HepG2 (cell line): ENCODE data around the gene FITM2. TPM values are rescaled to one million over a fixed set of nuclear protein-coding genes. Genes with fewer than 3 reads are reported as not detected.

ENCODE experiments used
- AGO1 ChIP-seq: fragments of 200-400 bp; formaldehyde crosslinking; IDR thresholded peaks from 2 replicates; pipeline ENCODE4 v1.6.1; 2017; ENCODE audit warnings: mild to moderate bottlenecking, low read depth, low read length, moderate library complexity; ENCODE audit not compliant: poor library complexity, severe bottlenecking
- CCDC6 ChIP-seq: sonication (generic); formaldehyde crosslinking; IDR thresholded peaks from 2 replicates; pipeline ENCODE4 v1.8.1; 2022; ENCODE audit warnings: mild to moderate bottlenecking, missing genetic modification reagents, moderate library complexity
- CEBPB ChIP-seq: IDR thresholded peaks from 2 replicates; pipeline ENCODE4 v1.6.1; 2011; ENCODE audit warnings: low read depth, low read length, improper control_type of control experiment, borderline replicate concordance
- GATA4 ChIP-seq: sonication (generic); IDR thresholded peaks from 2 replicates; pipeline ENCODE4 v1.6.1; 2016; ENCODE audit warnings: antibody characterized with exemption, low read depth, borderline replicate concordance
- HMGXB4 ChIP-seq, 2 experiments: sonication (generic) in 1 of 2; formaldehyde crosslinking in 1 of 2; IDR thresholded peaks; 2 replicates each; pipeline versions ENCODE4 v1.4.0 to v1.6.1; 2018 to 2020; ENCODE audit warnings: missing genetic modification reagents in 2 of 2, borderline replicate concordance in 1 of 2, low read depth in 1 of 2, mild to moderate bottlenecking in 1 of 2, missing biosample characterization in 1 of 2
- HNRNPLL ChIP-seq: fragments of 200-400 bp; formaldehyde crosslinking; IDR thresholded peaks from 2 replicates; pipeline ENCODE4 v1.6.1; 2017; ENCODE audit warnings: mild to moderate bottlenecking, low read depth, low read length; ENCODE audit not compliant: poor library complexity, severe bottlenecking
- MLX ChIP-seq: IDR thresholded peaks from 2 replicates; pipeline ENCODE4 v1.6.1; 2016
- MTA1 ChIP-seq: sonication (generic); formaldehyde crosslinking; IDR thresholded peaks from 2 replicates; pipeline ENCODE4 v1.4.0; 2020; ENCODE audit warnings: missing genetic modification reagents, mild to moderate bottlenecking, borderline replicate concordance
- MTF2 ChIP-seq: sonication (generic); formaldehyde crosslinking; IDR thresholded peaks from 2 replicates; pipeline ENCODE4 v1.5.0; 2020; ENCODE audit warnings: missing genetic modification reagents, borderline replicate concordance
- NFIB ChIP-seq: sonication (generic); formaldehyde crosslinking; IDR thresholded peaks from 2 replicates; pipeline ENCODE4 v1.9.0; 2021; ENCODE audit warnings: missing genetic modification reagents, mild to moderate bottlenecking, borderline replicate concordance
- POLR2A ChIP-seq, 2 experiments: IDR thresholded peaks; 2 replicates each; pipeline ENCODE4 v1.6.1; 2011; ENCODE audit warnings: low read depth in 2 of 2, low read length in 2 of 2, mild to moderate bottlenecking in 1 of 2, moderate library complexity in 1 of 2; ENCODE audit not compliant: insufficient read depth in 1 of 2
- PRDM15 ChIP-seq: sonication (generic); formaldehyde crosslinking; IDR thresholded peaks from 2 replicates; pipeline ENCODE4 v1.4.0; 2020; ENCODE audit warnings: missing genetic modification reagents
- RBM39 ChIP-seq: fragments of 200-400 bp; formaldehyde crosslinking; IDR thresholded peaks from one replicate; pipeline ENCODE4 v1.6.1; 2018; ENCODE audit warnings: antibody characterized with exemption, mild to moderate bottlenecking, low read depth, low read length; ENCODE audit not compliant: poor library complexity, severe bottlenecking
- SPEN ChIP-seq: sonication (generic); formaldehyde crosslinking; IDR thresholded peaks from 2 replicates; pipeline ENCODE4 v1.5.1; 2020; ENCODE audit warnings: low read depth, mild to moderate bottlenecking, missing genetic modification reagents
- SRSF9 ChIP-seq: fragments of 200-400 bp; formaldehyde crosslinking; IDR thresholded peaks from 2 replicates; pipeline ENCODE4 v1.6.1; 2018; ENCODE audit warnings: borderline replicate concordance, mild to moderate bottlenecking, low read depth, low read length; ENCODE audit not compliant: insufficient read depth, poor library complexity, severe bottlenecking
- SUZ12 ChIP-seq: fragments of 150-350 bp; IDR thresholded peaks from 2 replicates; pipeline ENCODE4 v1.6.1; 2014; ENCODE audit warnings: low read depth, low read length
- TFDP2 ChIP-seq: sonication (generic); formaldehyde crosslinking; IDR thresholded peaks from 2 replicates; pipeline ENCODE4 v1.4.0; 2020; ENCODE audit warnings: missing genetic modification reagents
- ZBTB20 ChIP-seq: sonication (generic); formaldehyde crosslinking; IDR thresholded peaks from 2 replicates; pipeline ENCODE4 v1.8.1; 2023; ENCODE audit warnings: missing genetic modification reagents, low read depth, mild to moderate bottlenecking, borderline replicate concordance
- ZBTB7B ChIP-seq: sonication (generic); formaldehyde crosslinking; IDR thresholded peaks from 2 replicates; pipeline ENCODE4 v1.4.0; 2020; ENCODE audit warnings: missing genetic modification reagents
- ZFY ChIP-seq: sonication (generic); formaldehyde crosslinking; IDR thresholded peaks from 2 replicates; pipeline ENCODE4 v1.4.0; 2020; ENCODE audit warnings: missing genetic modification reagents
- ZNF292 ChIP-seq: sonication (generic); formaldehyde crosslinking; IDR thresholded peaks from 2 replicates; pipeline ENCODE4 v1.8.1; 2022; ENCODE audit warnings: mild to moderate bottlenecking, low read depth, missing genetic modification reagents, borderline replicate concordance
- ZNF616 ChIP-seq: sonication (generic); formaldehyde crosslinking; IDR thresholded peaks from 2 replicates; pipeline ENCODE4 v1.5.0; 2020; ENCODE audit warnings: low read depth, mild to moderate bottlenecking, missing genetic modification reagents
- ZSCAN30 ChIP-seq: sonication (generic); formaldehyde crosslinking; IDR thresholded peaks from 2 replicates; pipeline ENCODE4 v1.5.0; 2020; ENCODE audit warnings: mild to moderate bottlenecking, missing genetic modification reagents
- polyA plus RNA-seq, 8 experiments: library from polyadenylated mRNA; depleted of rRNA in 3 of 8; stranded (reverse) in 7 of 8; unstranded in 1 of 8; fragments of >200 nt; fragmentation: Illumina TruSeq in 4 of 8; extraction: Trizol in 4 of 8; gene quantifications; 2 replicates each; pipeline versions ENCODE4 v1.2.1 to v1.2.3, GENCODE V29; 2011 to 2016; ENCODE audit warnings: low read depth in 4 of 8, missing spikeins in 1 of 8, mixed read lengths in 1 of 8; ENCODE audit not compliant: insufficient read depth in 1 of 8
- total RNA-seq, 5 experiments: library from RNA; depleted of rRNA; stranded (reverse); fragments of >200 nt; fragmentation: Illumina TruSeq; extraction: Trizol; gene quantifications; 2 replicates each; pipeline ENCODE4 v1.2.3, GENCODE V29; 2016; ENCODE audit warnings: low read depth in 1 of 5

FITM2 gene
- total and polyA plus RNA-seq, 2 of the 13 experiments (the other 11 are each of a cell fraction or from before 2014, with no cell fraction given): 9.6 to 24.5 TPM

GRCh38 chr20:44336086-44336485 is 25.1 kb upstream of the FITM2 start (continued):
- TF ChIP-seq PRDM15: no peak
- TF ChIP-seq SPEN: 0 out of 2 replicates have a peak, but pooled peaks have one; percentile 14
- TF ChIP-seq RBM39: no peak
- TF ChIP-seq MTF2 (CRISPR knock-in tag): no peak
- no peak for TF ChIP-seq ZBTB20 (CRISPR knock-in tag)
- peak; percentile 19; the same call in 1 of the 2 replicates for TF ChIP-seq CEBPB
- no peak for TF ChIP-seq POLR2A (IDR thresholded peaks at IDR 0.05; ENCODE audit: insufficient read depth in 1 of 2, low read depth in 2 of 2, low read length in 2 of 2)
- peak; percentile 54 for TF ChIP-seq AGO1
- no peak for TF ChIP-seq TFDP2 (CRISPR knock-in tag)
- TF ChIP-seq HNRNPLL: peak; percentile 28
- no peak for TF ChIP-seq SUZ12
- peak; percentile 18; the same call in 1 of the 2 replicates for TF ChIP-seq MTA1 (CRISPR knock-in tag)
- TF ChIP-seq ZNF292: 0 out of 2 replicates have a peak, but pooled peaks have one; percentile 48
- no peak for TF ChIP-seq MLX (CRISPR knock-in tag)
- no peak for TF ChIP-seq ZNF616 (CRISPR knock-in tag)
- no peak for TF ChIP-seq HMGXB4 (CRISPR knock-in tag; IDR thresholded peaks at IDR 0.05; ENCODE audit: borderline replicate concordance in 1 of 2, low read depth in 1 of 2)
- TF ChIP-seq ZSCAN30 (CRISPR knock-in tag): no peak
- no peak for TF ChIP-seq GATA4
- TF ChIP-seq NFIB (CRISPR knock-in tag): no peak
- no peak for TF ChIP-seq CCDC6 (CRISPR knock-in tag)
- no peak for TF ChIP-seq SRSF9
- 0 out of 2 replicates have a peak, but pooled peaks have one; percentile 8 for TF ChIP-seq ZBTB7B
- TF ChIP-seq ZFY: no peak
